GM19035 (cell line): ENCODE results near the gene EPB41L3.
"Not testable (repeated sequence)": the region's sequence is repeated elsewhere in the genome, so short reads cannot be mapped to it uniquely, and the experiment has no call there.

Experiments
- ATAC-seq: cut with Tn5 transposase; IDR thresholded peaks from one replicate; pipeline ENCODE4 v1.9.1; 2021; ENCODE audit not compliant: unreplicated experiment

EPB41L3 gene

GRCh38 chr18:5543773-5544389 lies at the start of gene EPB41L3:
TSS of gene EPB41L3 (minus strand) at chr18:5543997. CDS start at chr18:5489183, 54,814 bp downstream.
- no peak for ATAC-seq

GRCh38 chr18:5588529-5588928 lies 44.7 kb upstream of the EPB41L3 start:
- ATAC-seq, result no peak

- no peak for ATAC-seq
Observed at GRCh38 chr18:5585653-5586052, 41.9 kb upstream of the EPB41L3 start.

GRCh38 chr18:5584746-5585417 lies 41.1 kb upstream of the EPB41L3 start:
- ATAC-seq, result no peak

DNA sequence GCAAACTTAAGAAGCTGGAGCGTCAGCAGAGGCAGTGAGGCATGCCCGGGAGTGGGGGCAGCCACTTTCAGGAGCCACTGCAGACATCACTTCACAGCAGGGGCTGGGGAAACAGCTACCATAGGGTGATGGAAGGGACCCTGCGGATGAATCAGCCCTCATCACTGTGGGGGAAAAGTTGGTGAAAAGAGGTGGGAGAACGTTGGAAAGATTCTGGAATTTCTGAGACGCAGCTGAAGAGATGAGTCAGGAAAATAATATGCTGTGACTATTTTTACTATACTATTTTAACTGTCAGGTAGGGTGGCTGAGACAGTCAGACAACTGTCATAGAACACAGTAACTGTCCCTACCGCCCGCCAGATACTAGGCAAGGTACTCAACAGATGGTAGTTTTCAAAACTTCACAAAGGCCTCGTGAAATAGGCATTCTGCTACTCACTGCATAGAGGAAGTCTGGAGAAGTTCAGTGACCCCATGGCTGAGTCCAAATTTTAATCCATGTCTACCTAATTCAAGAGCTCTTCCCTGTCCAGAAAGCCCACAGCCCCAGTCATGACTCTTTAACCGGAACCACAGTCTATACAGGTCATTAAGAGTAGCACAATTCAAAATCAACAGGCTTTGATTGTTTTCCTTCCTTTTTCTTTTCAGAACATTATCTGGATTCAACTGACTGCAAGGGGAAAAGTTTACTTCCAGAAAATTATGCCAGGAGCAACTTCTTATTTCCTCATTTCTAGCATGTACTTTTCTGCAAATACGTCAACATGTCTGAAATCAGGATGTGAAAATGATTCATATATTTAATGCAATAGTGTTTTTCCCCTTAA lies 39.3 kb upstream of the EPB41L3 start:
- ATAC-seq, result no peak

DNA sequence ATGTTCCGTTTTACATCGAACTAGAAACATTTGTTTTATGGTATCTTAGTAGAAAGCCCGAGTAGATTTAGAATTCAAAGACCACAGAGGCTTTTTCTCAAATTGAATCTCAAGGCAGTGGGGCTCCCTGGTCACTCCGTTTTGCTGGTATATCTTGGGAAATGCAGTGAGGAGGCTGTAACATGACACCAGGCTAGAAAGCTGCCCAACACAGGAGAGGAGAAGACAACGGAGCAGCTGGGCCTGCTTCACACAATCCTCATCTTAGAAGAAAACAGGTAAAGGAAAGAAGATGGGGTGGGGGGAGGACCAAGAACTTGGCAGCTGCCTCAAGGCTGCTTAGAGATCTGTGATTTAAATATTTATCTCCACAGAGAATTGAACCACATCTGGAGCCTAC lies 38.3 kb upstream of the EPB41L3 start:
- no peak for ATAC-seq

DNA sequence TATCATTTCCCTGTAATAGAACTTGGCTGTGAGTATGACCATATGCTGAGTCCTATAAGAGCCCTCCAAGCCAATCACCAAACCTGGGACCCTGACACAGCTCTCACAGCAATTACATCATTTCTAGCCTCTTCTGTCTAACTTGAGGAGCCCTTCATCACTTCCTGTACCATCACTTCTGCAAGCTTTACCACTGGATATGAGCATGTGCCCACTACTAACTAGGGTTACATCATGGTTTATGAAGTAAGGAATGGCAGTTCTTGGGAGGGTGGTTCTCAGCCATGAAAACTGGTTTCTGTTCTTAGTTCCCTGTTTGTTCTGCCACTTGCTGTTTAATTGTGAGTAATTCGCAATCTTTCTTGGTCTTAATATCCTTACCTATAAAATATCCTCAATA lies 31.0 kb upstream of the EPB41L3 start:
- no peak for ATAC-seq

- ATAC-seq, result no peak
Observed at GRCh38 chr18:5571666-5572065, 27.9 kb upstream of the EPB41L3 start.

- ATAC-seq, result not testable (repeated sequence)
Observed at GRCh38 chr18:5570613-5571012, 26.8 kb upstream of the EPB41L3 start.

DNA sequence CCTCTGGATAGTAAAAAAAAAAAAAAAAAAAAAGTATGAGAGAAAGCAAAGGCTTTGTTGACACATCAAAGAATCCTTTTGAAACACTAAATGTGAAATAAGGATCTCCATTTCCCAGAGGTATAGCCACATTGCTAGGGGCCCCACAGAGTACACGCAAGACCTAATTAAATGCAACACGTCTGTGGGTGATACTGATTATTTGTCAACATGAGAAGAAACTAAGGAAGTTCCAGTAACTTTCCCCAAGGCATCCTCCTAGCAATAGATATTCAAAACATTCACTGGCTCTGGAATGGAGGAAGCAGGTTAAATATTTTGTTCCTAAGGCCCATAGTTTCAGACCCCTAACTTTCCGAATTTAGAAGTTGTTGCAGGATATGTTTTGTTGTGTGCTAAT lies 24.6 kb upstream of the EPB41L3 start:
- no peak for ATAC-seq

DNA sequence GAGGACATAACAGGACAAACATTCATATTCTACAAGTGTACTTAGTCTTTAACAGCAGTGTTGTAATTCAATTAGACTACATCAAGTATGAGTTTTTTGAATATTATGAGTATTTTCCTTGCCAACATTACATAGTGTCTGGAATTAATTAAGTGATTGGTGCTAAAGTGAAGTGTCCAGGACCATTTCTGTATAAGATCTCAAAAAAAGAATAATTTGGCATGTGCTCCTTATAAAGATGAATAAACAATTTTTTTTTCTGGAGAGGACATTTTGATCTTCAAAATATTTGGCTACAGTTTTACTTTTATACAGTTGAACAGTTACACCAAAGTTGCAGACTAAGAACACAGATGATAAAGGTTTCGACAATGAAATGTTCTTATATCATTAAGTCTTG lies 15.1 kb upstream of the EPB41L3 start:
- ATAC-seq, result no peak

DNA sequence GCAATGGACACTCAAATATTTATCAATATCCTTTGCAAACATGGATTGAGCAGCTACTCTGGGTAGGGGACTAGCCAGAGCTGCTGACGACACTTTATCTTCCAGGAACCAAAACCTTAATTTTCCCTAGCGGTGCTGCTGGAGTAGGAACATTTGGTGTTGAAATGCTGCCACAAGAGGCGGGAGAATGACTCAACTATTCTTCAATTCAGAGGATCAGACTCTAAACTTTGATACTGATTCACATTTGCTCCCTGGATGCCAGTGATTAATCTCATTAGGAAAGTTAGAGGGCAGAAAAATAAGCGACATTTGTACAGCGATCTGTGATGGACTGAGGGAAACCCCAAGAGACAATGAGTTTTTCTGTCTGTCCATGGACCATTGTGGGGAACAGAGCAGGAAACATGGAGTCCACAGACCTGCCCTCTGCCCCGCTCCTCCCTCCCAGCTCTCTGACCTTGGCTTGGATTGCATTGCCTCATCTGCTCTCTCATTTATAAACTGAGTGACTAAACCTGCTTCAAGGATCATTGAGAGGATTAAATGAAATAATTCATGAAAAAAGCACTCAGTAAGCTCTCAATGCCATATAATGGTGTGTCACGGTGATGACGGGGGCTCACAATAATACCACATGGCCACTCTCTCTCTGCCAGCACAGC lies 12.6 kb upstream of the EPB41L3 start:
- no peak for ATAC-seq

DNA sequence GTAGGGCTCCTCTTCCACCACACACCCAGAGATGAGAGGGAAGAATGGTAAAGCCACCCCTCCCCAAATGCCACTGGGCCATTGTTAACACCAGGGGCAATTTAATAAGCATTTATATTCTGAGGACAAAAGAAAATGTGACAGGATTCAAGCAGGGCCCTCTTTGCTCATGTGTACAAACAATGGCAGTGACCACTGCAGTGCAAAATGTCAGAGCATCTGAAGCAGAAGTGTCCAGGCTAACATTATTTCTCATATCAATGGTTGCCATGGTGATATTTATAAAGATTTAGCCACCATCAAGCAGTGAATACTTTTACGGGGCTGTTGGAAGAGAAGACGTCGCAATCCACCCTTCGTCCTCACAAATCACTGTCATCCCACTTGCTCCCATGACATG lies 10.8 kb upstream of the EPB41L3 start:
- no peak for ATAC-seq

GRCh38 chr18:5546660-5547059 lies 2.9 kb upstream of the EPB41L3 start:
- ATAC-seq, result no peak

- ATAC-seq, result no peak
Observed at GRCh38 chr18:5543036-5543680, 639 bp downstream of the EPB41L3 start.

GRCh38 chr18:5542515-5543035 lies 1.2 kb downstream of the EPB41L3 start:
- ATAC-seq, result no peak

DNA sequence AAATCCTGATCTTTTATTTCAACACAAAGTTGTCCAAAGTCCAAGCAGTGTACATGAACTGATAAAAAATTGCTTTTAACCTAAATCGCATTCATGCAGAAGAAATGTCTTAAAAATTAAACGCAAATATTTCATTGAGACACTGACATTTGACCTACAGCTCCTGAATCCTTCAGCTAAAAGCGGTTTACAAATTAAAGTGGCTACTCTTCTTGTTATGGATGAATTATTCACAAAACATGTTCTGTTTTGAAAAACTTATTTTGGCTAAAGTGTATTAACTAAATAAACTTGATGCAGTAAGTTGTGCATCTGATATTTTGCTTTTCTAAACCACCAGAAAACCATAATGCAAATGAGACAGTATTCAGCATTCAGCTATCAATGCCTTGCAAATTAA lies 2.2 kb downstream of the EPB41L3 start:
- ATAC-seq, result no peak

DNA sequence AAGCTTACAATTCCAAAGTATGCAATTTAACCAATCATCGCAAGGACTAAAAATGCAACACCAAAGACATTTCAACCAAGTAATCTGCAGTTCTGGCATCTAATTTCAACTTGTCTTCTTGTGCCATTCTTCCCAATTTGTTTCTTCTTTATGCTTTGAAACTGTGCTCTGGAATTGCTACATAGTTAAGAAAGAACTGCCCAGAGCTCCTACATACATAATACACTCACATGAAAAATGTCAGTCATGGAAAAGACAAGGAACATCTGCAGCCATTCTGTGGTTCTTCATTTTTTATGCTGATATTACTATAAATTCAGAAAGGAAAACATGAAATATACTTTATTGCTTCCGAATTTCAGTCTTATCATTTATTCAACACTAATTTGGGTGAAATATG lies 4.4 kb downstream of the EPB41L3 start:
- ATAC-seq, result no peak

GRCh38 chr18:5538544-5538943 lies 5.3 kb downstream of the EPB41L3 start:
- no peak for ATAC-seq

DNA sequence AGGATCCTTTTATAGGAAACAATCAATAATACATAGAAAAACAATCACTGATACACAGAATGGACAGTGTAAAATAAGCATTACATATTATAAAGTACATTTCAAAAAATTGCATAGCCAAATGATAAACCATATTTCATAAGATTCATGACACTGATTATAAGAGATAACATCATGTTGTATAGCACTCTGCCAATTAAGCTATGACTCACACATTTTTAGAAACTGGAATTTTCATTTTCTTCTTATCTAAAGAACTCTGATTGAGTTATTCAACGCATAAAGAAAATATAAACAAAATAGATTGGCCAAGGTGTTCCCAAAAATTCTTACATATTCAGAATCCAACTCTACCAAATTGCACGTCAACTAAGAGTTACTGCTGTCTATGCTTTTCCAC lies 5.9 kb downstream of the EPB41L3 start:
- no peak for ATAC-seq

DNA sequence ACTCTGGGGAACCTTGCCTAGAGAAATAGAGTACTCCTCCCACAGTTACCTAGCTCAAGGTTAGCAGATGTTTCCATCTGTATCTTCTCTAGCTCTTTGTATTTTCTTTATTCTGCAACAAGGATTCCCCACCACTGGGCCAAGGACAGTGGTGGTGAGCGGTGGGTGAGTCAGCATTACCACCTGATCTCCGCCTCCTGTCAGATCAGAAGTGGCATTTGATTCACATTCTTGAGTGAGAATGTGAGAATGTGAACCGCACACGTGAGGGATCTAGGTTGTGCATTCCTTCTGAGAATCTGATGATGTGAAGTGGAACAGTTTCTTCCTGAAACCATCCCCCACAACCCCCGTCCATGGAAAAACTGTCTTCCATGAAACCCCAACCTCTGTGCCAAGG lies 9.0 kb downstream of the EPB41L3 start:
- no peak for ATAC-seq
